GM19324 (cell line): ENCODE data around the gene TPSG1.

ENCODE experiments used
- ATAC-seq: cut with Tn5 transposase; IDR thresholded peaks from one replicate; pipeline ENCODE4 v1.9.1; 2021; ENCODE audit warnings: mild to moderate bottlenecking, moderate library complexity; ENCODE audit not compliant: unreplicated experiment, low FRiP score

The TPSG1 gene

DNA sequence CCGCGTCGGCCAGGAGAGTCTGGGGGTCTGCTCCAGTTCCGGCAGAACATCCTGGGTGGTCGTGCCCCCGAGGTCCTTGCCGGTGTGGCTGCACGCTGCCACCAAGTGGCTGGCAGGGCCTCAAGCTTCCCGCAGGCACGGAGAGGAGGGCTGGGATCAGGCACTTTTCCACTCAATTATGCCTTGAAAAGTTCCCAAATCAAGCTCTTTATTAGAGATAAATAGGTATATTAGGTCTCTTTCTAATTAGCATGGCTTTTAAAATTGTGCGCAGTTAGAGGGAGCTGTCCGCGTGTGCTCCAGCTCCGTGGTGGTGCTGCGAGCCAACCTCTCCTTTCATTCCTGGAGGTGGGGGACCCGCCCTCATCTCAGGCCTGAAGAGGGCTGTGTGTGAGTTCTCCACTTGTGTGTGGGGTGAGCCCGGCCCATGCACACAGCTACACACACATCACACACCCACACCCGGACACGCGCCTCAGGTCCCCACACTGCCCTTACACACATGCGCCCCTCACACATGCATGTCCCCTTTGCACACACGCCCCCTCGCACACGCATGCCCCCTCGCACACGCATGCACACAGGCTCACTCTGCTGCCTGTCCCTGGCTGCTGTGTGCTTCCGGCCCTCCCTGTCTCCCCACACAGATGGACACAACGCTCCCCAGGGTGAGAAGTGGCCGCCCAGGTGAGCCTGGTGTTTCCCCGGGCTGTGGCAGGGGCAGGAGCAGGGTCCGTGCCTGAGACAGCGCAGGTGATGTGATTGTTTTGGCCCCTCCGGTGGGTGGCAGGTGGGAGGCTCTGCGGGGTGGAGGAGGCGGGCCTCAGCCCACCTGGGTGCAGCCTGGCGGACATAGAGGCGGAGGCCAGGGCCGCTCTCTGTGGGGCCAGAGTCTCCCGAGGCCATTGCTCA, 43.4 kb downstream of the TPSG1 start:
- no peak for ATAC-seq

DNA sequence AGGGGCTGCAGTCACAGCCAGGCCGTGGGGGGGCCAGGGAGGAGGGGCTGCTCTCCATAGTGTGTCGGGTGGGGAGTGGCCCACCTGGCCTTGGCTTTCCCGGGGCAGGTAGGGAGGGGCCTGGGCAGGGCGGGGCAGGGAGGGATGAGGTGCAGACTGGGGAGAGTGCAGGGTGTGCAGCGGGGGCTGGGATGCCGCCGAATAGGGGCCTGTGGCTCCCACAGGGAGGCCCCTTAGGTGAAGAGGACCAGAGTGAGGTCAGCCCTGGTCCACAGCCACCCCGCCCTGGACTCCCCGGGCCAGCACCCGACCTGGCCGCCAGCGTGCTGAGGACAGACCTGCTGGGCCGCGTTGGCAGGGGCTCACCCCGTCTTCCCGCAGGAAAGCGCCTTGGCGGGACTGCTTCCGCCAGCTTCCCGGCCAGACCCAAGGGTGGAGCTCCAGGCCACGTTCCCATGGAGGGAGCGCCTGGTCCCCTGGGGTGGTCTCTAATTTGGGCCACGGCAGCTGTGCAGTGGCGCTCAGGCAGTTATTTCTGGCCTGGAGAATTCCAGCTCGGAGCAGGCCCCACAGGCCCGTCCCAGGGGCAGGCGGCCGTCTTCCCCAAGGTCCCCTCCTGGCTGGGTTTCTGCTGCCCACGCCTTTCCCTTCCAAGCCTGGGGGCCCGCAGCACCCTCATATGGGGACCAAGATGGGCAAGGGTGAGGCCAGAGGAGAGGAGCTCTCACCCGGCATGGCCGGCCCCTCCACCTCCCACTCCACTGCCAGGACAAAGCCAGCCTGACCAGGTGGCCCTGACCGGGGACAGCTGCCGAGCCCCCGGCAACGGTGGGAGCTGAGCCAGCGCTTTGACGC, 44.3 kb downstream of the TPSG1 start:
- no peak for ATAC-seq

DNA sequence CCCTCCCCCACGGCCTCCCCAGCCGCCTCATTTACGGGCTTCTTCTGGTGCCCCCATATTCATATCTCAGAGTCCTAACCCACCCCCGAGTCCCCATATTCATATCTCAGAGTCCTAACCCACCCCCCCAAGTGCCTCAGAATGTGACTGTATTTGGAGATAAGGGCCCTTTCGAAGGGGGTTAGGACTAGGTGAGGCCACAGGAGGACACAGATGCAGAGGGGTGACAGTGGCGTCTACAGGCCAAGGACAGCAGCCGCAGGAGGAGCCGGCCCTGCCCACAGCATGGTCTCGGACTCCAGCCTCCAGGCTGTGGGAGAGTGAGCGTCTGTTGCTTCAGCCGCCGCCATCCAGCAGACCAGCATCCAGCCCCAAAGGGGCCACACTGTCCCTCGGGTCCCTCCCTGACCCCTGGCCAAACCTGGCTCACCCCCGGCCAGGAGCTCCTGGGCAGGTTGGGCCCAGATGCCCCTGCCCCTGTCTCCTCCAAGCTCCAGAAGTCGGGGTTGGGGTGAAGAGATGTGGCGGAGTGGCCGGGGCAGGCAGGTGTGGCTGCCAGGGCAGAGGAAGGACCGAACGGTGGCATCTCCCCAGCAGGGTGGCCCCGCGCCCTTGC, 46.7 kb downstream of the TPSG1 start:
- ATAC-seq: no peak

DNA sequence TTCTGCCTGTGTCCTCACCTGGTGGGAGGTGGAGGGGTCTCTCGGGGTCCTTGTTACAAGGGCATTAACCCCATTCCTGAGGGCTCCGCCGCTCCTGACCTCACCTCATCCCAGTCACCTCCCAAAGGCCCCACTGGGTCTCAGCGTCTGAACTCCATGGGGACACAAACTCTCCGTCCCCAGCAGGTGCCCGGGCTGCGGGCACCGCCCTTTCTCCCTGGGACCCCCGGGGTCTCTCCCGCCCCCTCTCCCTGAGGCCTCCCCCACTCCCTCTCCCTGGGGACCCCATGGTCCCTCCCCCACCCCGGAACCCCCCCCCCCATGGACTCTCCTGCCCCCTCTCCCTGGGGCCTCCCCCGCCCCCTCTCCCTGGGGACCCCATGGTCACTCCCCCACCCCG, 47.3 kb downstream of the TPSG1 start:
- ATAC-seq: no peak

DNA sequence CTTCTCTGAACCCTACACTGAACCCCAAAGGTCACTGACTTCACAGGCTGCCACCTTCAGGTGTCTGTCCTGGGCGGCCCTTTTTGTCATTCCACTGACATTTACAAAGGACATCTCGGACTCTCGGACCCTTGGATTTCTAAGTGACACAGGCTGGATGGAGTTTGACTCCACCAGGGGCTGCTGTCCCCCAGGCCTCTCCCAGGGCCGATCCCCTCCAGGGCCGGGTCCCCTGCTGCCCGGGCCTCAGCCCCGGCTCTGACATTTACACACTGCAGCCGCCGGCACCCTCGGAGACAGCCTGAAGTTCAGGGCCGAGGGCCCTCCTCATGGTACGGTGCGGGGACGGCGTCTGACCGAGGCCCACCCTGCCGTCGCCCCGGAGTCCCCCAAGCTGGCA, 48.0 kb downstream of the TPSG1 start:
- no peak for ATAC-seq

DNA sequence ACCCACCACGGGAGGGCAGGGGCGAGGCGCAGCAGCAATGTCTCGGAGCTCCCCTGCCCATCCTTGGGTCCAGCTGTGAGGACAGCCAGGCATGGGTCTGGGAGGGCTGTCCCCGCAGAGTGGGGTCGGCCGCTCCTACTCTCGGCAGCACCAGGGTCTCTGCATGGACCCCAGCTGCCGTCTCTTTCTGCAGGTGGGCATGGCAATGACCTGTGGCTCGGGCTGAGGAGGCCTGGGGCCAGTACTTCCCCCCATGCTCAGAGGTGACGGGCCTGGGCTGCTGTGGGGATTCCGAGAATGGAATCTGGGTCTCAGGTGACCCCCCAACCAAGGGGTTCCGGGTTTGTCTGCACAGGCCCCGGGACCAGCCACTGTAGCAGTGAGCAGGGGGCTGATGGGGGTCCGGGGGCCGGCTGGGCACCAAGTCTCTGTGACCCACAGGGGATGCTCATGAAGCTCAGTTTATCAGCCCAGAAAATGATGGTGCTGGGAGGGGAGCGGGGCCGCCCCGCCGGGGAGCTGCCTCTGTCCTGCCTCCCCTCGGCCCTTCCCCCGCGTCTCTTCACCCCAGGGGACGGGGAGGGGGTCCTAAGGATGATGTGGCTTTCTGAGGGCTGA, 48.7 kb downstream of the TPSG1 start:
- no peak for ATAC-seq

DNA sequence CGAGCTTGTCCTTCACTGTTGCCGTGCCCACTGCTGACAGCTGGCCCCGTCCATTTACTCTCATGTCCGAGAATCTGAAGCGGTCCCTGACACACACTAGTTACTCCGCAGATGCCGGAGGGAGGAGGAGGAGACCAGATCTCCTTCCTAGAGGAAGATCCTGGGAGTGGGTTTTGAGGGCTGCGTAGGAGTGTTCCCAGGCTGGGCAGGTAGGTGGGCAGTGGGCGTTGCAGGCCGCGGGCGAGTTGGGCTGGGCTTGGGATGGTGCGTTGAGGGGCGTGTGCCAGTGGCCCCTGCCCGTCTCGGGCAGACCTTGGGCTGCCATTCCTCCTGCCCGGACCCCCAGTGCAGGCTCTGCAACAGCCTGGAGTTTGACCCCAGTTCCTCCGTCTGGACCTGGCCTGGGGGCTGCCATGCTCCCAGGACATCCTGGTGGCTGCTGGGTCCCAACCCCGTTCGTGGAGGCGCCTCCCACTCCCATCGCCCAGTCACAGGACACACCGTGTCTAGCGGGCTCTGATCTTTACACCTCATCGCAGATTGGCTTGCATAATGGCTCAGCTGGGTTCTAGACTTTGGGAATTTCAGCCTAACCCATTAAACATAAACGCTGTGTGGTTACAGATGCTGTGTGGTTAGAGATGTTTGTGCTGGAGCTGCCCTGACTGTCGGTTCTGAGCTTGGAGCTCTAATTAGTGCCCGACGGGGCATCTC, 49.3 kb downstream of the TPSG1 start:
- ATAC-seq: no peak

DNA sequence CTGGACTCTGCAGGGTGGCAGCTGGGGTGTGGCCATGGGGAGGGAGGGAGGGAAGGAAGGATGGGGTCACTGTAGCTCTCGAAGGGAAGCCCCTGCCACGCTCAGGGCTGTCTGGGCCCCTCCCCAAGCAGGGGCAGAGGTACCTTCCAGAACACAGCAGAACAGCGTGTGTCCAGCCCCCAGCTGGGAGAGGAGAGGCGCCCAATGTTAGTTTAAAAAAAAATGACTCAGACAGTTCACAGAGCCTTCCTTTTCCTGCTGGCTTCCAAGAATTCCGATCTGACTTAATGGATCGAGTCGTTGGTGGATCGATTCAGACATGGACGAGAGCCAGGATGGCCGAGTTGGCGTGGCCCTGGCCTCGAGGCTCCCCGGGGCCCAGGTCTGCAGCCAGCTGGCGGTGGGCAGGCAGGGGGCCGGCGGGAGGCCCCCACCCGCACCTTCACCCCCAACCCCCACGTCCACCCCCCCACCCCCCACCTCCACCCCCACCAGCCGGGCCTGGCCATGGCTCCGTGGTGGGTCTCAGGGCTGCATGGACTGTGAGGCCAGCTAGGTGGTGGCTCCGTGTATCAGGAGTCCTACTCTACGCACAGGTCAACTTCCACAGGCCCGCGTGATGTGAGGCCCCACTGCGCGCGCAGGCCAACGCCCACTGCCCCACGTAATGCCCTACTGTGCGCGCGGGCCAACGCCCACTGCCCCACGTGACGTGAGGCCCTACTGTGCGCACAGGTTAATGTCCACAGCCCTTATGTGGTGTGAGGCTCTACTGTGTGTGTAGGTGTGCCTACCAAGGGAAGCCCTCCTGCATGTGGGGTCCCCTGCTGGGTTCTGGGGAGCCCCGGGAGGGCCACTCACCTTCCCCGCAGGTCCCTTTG, 50.4 kb downstream of the TPSG1 start:
- no peak for ATAC-seq

DNA sequence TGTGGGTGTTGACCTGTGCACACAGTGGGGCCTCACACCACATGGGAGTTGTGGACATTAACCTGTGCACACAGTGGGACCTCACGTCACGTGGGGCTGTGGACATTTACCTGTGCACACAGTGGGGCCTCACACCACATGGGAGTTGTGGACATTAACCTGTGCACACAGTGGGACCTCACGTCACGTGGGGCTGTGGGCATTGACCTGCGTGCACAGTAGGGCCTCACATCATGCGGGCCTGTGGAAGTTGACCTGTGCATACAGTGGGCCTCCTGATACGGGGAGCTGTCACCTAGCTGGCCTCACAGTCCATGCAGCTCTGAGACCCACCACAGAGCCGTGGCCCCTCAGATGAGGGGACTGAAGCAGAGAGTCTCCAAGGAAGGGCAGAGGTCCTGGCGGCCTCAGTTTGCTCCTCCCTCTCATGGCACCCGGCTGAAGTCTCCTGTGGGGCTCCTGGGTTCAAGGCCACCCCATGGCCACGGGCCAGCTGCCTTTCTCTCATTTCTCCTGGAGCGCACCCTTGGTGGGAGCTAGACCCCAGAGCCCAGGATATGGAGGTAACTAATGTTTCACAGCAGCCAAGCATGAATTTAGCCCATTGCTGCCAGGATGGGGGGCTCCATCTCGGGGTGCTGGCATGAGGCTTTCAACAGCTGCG, 51.1 kb downstream of the TPSG1 start:
- no peak for ATAC-seq

DNA sequence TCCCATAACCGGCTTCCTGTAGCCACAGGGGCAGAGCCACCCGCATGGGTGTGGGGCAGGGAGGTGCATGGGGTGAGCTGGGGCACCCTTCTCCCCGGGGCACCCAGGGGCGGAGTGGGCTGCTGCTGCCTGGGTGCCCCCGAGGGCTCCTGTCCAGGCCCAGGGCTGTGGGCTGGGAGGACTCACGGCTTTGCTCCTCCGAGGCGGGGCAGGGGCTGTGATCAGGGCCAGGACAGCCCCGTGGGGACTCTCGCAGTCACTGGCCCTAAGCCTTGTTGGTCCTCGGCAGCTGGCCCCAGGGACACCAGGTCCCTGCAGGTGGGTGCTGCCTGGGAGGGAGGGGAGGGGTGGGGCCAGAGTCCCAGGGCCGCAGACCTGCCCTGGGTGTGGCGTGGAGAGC, 52.4 kb downstream of the TPSG1 start:
- no peak for ATAC-seq

DNA sequence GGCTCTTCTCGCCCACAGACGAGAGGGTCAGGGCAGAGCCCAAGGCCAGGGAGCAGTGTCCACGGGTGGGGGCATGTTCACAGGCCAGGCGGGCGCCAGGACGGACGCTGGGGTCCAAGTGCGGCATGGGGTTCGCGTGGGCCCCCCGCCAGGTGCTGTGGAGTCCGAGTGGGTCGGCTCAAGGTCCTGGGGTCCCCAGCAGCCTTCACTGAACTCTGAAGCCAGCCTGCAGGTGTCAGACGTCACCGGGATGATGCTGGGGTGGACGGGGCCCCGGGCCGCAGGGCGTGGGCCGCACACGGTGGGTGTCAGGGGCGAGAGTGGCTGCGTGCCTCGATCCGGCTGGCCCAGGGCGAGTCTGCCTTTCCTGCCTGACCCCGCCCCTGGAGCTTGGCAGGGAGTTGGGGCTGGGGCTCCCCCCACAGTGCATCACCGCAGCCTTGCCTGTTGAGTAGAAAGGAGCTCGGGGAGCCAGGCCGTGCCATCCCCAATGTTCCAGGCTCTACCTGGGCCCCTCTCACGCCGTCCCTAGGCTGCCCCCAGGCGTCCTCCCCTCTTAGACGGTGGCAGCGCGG, 53.1 kb downstream of the TPSG1 start:
- no peak for ATAC-seq
